SK-N-SH (cell line): Measurements from ENCODE around the gene TBXAS1. TPM values are rescaled to one million over a fixed set of nuclear protein-coding genes. Genes with fewer than 3 reads are reported as not detected.

Experiments
- CTCF ChIA-PET: fragments of 300-600, 350-600 bp; formaldehyde crosslinking; extraction: SDS; loops from one replicate; lab custom pipeline; 2021; lab: Yijun Ruan, JAX
- POLR2A ChIA-PET: fragments of 350-600 bp; sonication (Branson Sonifier 250); formaldehyde crosslinking; extraction: SDS; loops from one replicate; lab custom pipeline; 2020; ENCODE audit warnings: antibody characterized with exemption, inconsistent platforms; lab: Yijun Ruan, JAX
- DNase-seq: peaks from one replicate; pipeline ENCODE4 v3.0.0; 2012
- H2AFZ ChIP-seq: fragments of 200-600 bp; sonication (generic); 2 replicates; pipeline ENCODE4 v1.8.1; 2016; ENCODE audit warnings: antibody characterized with exemption, mild to moderate bottlenecking, low read depth
- H3F3A ChIP-seq: fragments of 200-600 bp; sonication (generic); replicated peaks from 2 replicates; pipeline ENCODE3; 2016; ENCODE audit warnings: antibody characterized with exemption, mild to moderate bottlenecking; ENCODE audit not compliant: insufficient read depth
- H3K27ac ChIP-seq, 2 experiments: fragments of 200-500 bp in 1 of 2; fragments of 200-600 bp in 1 of 2; sonication (Bioruptor generic) in 1 of 2; sonication (generic), shearing (Covaris generic) in 1 of 2; 2 replicates each; pipeline versions ENCODE4 v1.5.1 to v1.6.1; 2014 to 2016; ENCODE audit warnings: low read depth in 2 of 2, inconsistent platforms in 1 of 2, low read length in 1 of 2, mild to moderate bottlenecking in 1 of 2, mixed read lengths in 1 of 2
- H3K27me3 ChIP-seq: fragments of 200-600 bp; sonication (generic), shearing (Covaris generic); 2 replicates; pipeline ENCODE4 v1.6.1; 2016; ENCODE audit warnings: mixed run types; ENCODE audit not compliant: insufficient read depth
- H3K36me3 ChIP-seq, 2 experiments: fragments of 200-500 bp in 1 of 2; fragments of 200-600 bp in 1 of 2; sonication (Bioruptor generic) in 1 of 2; sonication (generic) in 1 of 2; replicated peaks in 1 of 2; 2 replicates each; pipeline versions ENCODE3 to v1.5.1; 2014 to 2016; ENCODE audit warnings: low read length in 1 of 2, mild to moderate bottlenecking in 1 of 2; ENCODE audit not compliant: insufficient read depth in 2 of 2, control insufficient read depth in 1 of 2
- H3K4me1 ChIP-seq, 2 experiments: fragments of 200-500 bp in 1 of 2; fragments of 200-600 bp in 1 of 2; sonication (Bioruptor generic) in 1 of 2; sonication (generic), shearing (Covaris generic) in 1 of 2; 2 replicates each; pipeline versions ENCODE4 v1.5.1 to v1.6.1; 2014 to 2016; ENCODE audit warnings: low read depth in 1 of 2, low read length in 1 of 2, mixed run types in 1 of 2; ENCODE audit not compliant: insufficient read depth in 2 of 2, control insufficient read depth in 1 of 2
- H3K4me2 ChIP-seq: fragments of 200-600 bp; sonication (generic), shearing (Covaris generic); 2 replicates; pipeline ENCODE4 v1.6.1; 2017; ENCODE audit warnings: mixed run types
- H3K4me3 ChIP-seq, 2 experiments: fragments of 200-500 bp in 1 of 2; fragments of 200-600 bp in 1 of 2; sonication (Bioruptor generic) in 1 of 2; sonication (generic), shearing (Covaris generic) in 1 of 2; 2 replicates each; pipeline versions ENCODE4 v1.5.1 to v1.8.1; 2014 to 2016; ENCODE audit warnings: low read depth in 2 of 2, inconsistent platforms in 1 of 2, low read length in 1 of 2, mild to moderate bottlenecking in 1 of 2, mixed read lengths in 1 of 2, moderate library complexity in 1 of 2
- H3K79me2 ChIP-seq: fragments of 200-600 bp; sonication (generic); 2 replicates; pipeline ENCODE4 v1.8.1; 2017; ENCODE audit warnings: mild to moderate bottlenecking; ENCODE audit not compliant: insufficient read depth
- H3K9ac ChIP-seq: fragments of 200-600 bp; sonication (generic); 2 replicates; pipeline ENCODE4 v1.6.1; 2017; ENCODE audit warnings: mixed run types
- H3K9me2 ChIP-seq: fragments of 200-600 bp; sonication (generic); 2 replicates; pipeline ENCODE4 v1.6.1; 2017; ENCODE audit warnings: mixed run types
- H3K9me3 ChIP-seq: fragments of 200-600 bp; sonication (generic); 2 replicates; pipeline ENCODE4 v1.6.1; 2017; ENCODE audit warnings: mixed run types, mild to moderate bottlenecking, moderate library complexity
- H4K20me1 ChIP-seq: fragments of 200-600 bp; sonication (generic); 2 replicates; pipeline ENCODE4 v1.6.1; 2017; ENCODE audit warnings: mild to moderate bottlenecking, mixed run types; ENCODE audit not compliant: insufficient read depth
- CHD2 ChIP-seq: fragments of 150-350 bp; IDR thresholded peaks from 2 replicates; pipeline ENCODE4 v1.6.1; 2018; ENCODE audit warnings: low read length; ENCODE audit not compliant: partially characterized antibody
- ELF1 ChIP-seq: IDR thresholded peaks from 2 replicates; pipeline ENCODE4 v1.4.0; 2012
- EP300 ChIP-seq, 2 experiments: IDR thresholded peaks; 2 replicates each; pipeline versions ENCODE4 v1.4.0 to v1.6.1; 2012; ENCODE audit warnings: borderline replicate concordance in 1 of 2, low read depth in 1 of 2, low read length in 1 of 2
- EZH2phosphoT487 ChIP-seq: fragments of 200-600 bp; sonication (generic); IDR thresholded peaks from 2 replicates; pipeline ENCODE4 v1.6.1; 2017; ENCODE audit warnings: low read depth, mixed run types, mild to moderate bottlenecking, antibody characterized with exemption, moderate library complexity, borderline replicate concordance
- FOSL2 ChIP-seq: IDR thresholded peaks from 2 replicates; pipeline ENCODE4 v1.4.0; 2012; ENCODE audit warnings: low read depth, mild to moderate bottlenecking, moderate library complexity, borderline replicate concordance
- FOXJ3 ChIP-seq: sonication (generic); formaldehyde crosslinking; IDR thresholded peaks from 2 replicates; pipeline ENCODE4 v1.5.1; 2020; ENCODE audit warnings: mild to moderate bottlenecking, missing genetic modification reagents
- FOXM1 ChIP-seq: IDR thresholded peaks from 2 replicates; pipeline ENCODE4 v1.4.0; 2012; ENCODE audit warnings: low read depth, mild to moderate bottlenecking
- GABPA ChIP-seq: IDR thresholded peaks from 2 replicates; pipeline ENCODE4 v1.4.0; 2012; ENCODE audit warnings: low read depth, mild to moderate bottlenecking
- GATA2 ChIP-seq: sonication (generic); formaldehyde crosslinking; IDR thresholded peaks from 2 replicates; pipeline ENCODE4 v1.5.0; 2020; ENCODE audit warnings: mild to moderate bottlenecking, missing genetic modification reagents
- MEF2A ChIP-seq: IDR thresholded peaks from 2 replicates; pipeline ENCODE4 v1.4.0; 2012; ENCODE audit warnings: low read depth, borderline replicate concordance
- MXI1 ChIP-seq: IDR thresholded peaks from 2 replicates; pipeline ENCODE4 v1.6.1; 2012; ENCODE audit warnings: mild to moderate bottlenecking, low read depth, low read length, improper control_type of control experiment
- NRF1 ChIP-seq: IDR thresholded peaks from 2 replicates; pipeline ENCODE4 v1.6.1; 2012; ENCODE audit warnings: low read depth, mild to moderate bottlenecking, low read length
- POLR2AphosphoS5 ChIP-seq: IDR thresholded peaks from 2 replicates; pipeline ENCODE4 v1.6.1; 2012; ENCODE audit warnings: low read depth, low read length
- RCOR1 ChIP-seq: fragments of 150-350 bp; IDR thresholded peaks from 2 replicates; pipeline ENCODE4 v1.6.1; 2017; ENCODE audit warnings: antibody characterized with exemption, low read length
- RFX5 ChIP-seq: IDR thresholded peaks from 2 replicates; pipeline ENCODE4 v1.6.1; 2012; ENCODE audit warnings: mild to moderate bottlenecking, improper control_type of control experiment, low read length
- SIN3A ChIP-seq: IDR thresholded peaks from 2 replicates; pipeline ENCODE4 v1.6.1; 2012; ENCODE audit warnings: low read depth, mild to moderate bottlenecking, low read length, moderate library complexity, borderline replicate concordance
- TCF12 ChIP-seq: IDR thresholded peaks from 2 replicates; pipeline ENCODE4 v1.4.0; 2012
- WGBS: methylation state at CpG from one replicate; pipeline ENCODE4 v1.1.6; 2017; ENCODE audit warnings: low lambda C conversion rate; 5-methylcytosine and 5-hydroxymethylcytosine counted together
- polyA plus RNA-seq, 3 experiments: library from polyadenylated mRNA; depleted of rRNA; stranded (reverse); fragments of >200 nt; gene quantifications; 2 replicates each; pipeline ENCODE4 v1.2.3, GENCODE V29; 2012
- TF ChIP-seq, protein P1 (sequence below): fragments of 150-350 bp; IDR thresholded peaks from 2 replicates; pipeline ENCODE4 v1.6.1; 2016; ENCODE audit warnings: mild to moderate bottlenecking, low read depth, low read length
- TF ChIP-seq, protein P2 (sequence below): IDR thresholded peaks from 2 replicates; pipeline ENCODE4; 2012
- TF ChIP-seq, protein P3 (sequence below): IDR thresholded peaks from 2 replicates; pipeline ENCODE4 v1.6.1; 2012; ENCODE audit warnings: mild to moderate bottlenecking, low read depth, low read length, moderate library complexity
- TF ChIP-seq, protein P4 (sequence below): IDR thresholded peaks from 2 replicates; pipeline ENCODE4 v1.4.0; 2012; ENCODE audit warnings: low read depth, borderline replicate concordance
- TF ChIP-seq, protein P5 (sequence below): fragments of 150-350 bp; IDR thresholded peaks from 2 replicates; pipeline ENCODE4 v1.6.1; 2017; ENCODE audit warnings: antibody characterized with exemption, low read length, low read depth, borderline replicate concordance

Gene TBXAS1
- polyA plus RNA-seq, 1 of the 3 experiments (the other 2 are of a cell fraction): 4.4 TPM

DNA sequence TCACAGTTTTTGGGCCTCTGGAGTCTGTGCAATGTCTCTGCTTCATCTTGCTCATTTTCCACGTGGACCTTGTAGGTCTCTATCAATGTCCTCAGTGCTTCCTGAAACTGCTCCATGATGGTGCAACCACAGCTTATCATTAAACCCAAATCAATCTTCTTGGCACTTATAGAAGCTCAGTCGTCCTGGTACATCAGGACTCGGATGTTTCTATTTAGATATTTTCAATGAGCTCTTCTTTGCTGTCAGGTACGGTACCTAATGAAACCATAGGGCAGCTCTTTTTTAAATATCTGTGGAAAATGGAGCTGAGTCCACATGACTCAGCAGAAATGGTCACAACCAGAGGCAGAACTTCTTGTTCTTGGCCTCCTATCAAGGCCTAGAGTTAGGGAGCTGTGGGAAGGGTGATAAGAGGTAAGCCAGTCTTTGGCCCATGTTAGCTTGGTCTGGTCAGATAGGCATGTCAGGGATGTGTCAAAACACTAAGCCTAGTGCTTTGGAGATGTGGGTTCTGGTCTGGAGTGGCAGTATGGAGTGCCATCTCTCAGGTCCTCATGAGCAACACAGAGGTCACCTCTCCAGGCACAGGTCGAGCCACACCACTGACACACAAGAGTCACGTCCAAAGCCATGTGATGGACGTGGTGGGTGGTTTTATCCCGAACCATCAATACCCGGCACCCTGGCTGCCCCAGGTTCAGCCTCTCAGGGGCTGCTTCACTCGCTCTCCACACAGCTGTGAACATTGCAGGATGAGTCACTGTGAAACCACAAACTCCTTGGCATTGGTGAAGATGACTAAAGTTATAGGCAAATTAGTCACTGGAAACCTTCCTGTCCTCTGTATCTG is 87.0 kb downstream of the TBXAS1 start:
- no peaks in the 10 kb centered on the region for H3K9me2 ChIP-seq
- 0 out of 2 replicates have a peak overlapping the region, but pooled peaks have one; percentile 1 for H3K9ac ChIP-seq
- H3K9me3 ChIP-seq: no peaks in the 10 kb centered on the region
- H2AFZ ChIP-seq: peak overlapping the region; percentile 11; the same call in 1 of the 2 replicates
- CTCF ChIA-PET: interaction anchor here (0.6 to 1.9 kb wide), 5 partner anchors 9 to 270 kb away, joined by 3 to 5 read pairs (median 3); no protein-coding TSS in a partner anchor
- peak overlapping the region; percentile 31 to 77; a peak in 3 of 4 replicates for H3K27ac ChIP-seq
- H4K20me1 ChIP-seq: no peaks in the 10 kb centered on the region
- no peaks in the 10 kb centered on the region for H3K79me2 ChIP-seq
- DNase-seq: peak; percentile 23
- peaks cover 3 to 31% of the 10 kb centered on the region in 2 experiments; a peak in 3 of 4 replicates for H3K4me1 ChIP-seq
- 35% methylated on average over 10 of the region's 10 CpGs for WGBS
- no peaks in the 10 kb centered on the region for H3K36me3 ChIP-seq
- H3K27me3 ChIP-seq: no peaks in the 10 kb centered on the region
- peak overlapping the region; percentile 44 for H3K4me2 ChIP-seq
- POLR2A ChIA-PET: no interaction called here
- no peak overlapping the region for H3K4me3 ChIP-seq
- H3F3A ChIP-seq: peaks cover 20% of the 10 kb centered on the region
- TF ChIP-seq GATA2 (CRISPR knock-in tag) (no peak), ELF1 (0 out of 2 replicates have a peak, but pooled peaks have one; percentile 22), CHD2 (no peak), NRF1 (no peak), FOXJ3 (CRISPR knock-in tag) (no peak), RCOR1 (no peak), GABPA (no peak), SIN3A (peak; percentile 72; the same call in 1 of the 2 replicates), EP300 (IDR thresholded peaks at IDR 0.05; ENCODE audit: borderline replicate concordance in 1 of 2, low read depth in 1 of 2, low read length in 1 of 2) (peak in 1 of 2 experiments; percentile 92; a peak in 2 of 4 replicates), RFX5 (no peak), POLR2AphosphoS5 (peak; percentile 91; the same call in 1 of the 2 replicates), FOSL2 (peak; percentile 100), MXI1 (no peak), MEF2A (no peak), FOXM1 (no peak), TCF12 (peak; percentile 98), EZH2phosphoT487 (no peak)
- TF ChIP-seq, protein P1, sequence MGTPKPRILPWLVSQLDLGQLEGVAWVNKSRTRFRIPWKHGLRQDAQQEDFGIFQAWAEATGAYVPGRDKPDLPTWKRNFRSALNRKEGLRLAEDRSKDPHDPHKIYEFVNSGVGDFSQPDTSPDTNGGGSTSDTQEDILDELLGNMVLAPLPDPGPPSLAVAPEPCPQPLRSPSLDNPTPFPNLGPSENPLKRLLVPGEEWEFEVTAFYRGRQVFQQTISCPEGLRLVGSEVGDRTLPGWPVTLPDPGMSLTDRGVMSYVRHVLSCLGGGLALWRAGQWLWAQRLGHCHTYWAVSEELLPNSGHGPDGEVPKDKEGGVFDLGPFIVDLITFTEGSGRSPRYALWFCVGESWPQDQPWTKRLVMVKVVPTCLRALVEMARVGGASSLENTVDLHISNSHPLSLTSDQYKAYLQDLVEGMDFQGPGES: no peak
- TF ChIP-seq, protein P2, sequence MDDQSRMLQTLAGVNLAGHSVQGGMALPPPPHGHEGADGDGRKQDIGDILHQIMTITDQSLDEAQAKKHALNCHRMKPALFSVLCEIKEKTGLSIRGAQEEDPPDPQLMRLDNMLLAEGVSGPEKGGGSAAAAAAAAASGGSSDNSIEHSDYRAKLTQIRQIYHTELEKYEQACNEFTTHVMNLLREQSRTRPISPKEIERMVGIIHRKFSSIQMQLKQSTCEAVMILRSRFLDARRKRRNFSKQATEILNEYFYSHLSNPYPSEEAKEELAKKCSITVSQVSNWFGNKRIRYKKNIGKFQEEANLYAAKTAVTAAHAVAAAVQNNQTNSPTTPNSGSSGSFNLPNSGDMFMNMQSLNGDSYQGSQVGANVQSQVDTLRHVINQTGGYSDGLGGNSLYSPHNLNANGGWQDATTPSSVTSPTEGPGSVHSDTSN: peak; percentile 91
- TF ChIP-seq, protein P3, sequence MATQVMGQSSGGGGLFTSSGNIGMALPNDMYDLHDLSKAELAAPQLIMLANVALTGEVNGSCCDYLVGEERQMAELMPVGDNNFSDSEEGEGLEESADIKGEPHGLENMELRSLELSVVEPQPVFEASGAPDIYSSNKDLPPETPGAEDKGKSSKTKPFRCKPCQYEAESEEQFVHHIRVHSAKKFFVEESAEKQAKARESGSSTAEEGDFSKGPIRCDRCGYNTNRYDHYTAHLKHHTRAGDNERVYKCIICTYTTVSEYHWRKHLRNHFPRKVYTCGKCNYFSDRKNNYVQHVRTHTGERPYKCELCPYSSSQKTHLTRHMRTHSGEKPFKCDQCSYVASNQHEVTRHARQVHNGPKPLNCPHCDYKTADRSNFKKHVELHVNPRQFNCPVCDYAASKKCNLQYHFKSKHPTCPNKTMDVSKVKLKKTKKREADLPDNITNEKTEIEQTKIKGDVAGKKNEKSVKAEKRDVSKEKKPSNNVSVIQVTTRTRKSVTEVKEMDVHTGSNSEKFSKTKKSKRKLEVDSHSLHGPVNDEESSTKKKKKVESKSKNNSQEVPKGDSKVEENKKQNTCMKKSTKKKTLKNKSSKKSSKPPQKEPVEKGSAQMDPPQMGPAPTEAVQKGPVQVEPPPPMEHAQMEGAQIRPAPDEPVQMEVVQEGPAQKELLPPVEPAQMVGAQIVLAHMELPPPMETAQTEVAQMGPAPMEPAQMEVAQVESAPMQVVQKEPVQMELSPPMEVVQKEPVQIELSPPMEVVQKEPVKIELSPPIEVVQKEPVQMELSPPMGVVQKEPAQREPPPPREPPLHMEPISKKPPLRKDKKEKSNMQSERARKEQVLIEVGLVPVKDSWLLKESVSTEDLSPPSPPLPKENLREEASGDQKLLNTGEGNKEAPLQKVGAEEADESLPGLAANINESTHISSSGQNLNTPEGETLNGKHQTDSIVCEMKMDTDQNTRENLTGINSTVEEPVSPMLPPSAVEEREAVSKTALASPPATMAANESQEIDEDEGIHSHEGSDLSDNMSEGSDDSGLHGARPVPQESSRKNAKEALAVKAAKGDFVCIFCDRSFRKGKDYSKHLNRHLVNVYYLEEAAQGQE: peak; percentile 71; the same call in 1 of the 2 replicates
- TF ChIP-seq, protein P4, sequence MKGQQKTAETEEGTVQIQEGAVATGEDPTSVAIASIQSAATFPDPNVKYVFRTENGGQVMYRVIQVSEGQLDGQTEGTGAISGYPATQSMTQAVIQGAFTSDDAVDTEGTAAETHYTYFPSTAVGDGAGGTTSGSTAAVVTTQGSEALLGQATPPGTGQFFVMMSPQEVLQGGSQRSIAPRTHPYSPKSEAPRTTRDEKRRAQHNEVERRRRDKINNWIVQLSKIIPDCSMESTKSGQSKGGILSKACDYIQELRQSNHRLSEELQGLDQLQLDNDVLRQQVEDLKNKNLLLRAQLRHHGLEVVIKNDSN: no peak; the same call in 1 of the 2 replicates
- TF ChIP-seq, protein P5, sequence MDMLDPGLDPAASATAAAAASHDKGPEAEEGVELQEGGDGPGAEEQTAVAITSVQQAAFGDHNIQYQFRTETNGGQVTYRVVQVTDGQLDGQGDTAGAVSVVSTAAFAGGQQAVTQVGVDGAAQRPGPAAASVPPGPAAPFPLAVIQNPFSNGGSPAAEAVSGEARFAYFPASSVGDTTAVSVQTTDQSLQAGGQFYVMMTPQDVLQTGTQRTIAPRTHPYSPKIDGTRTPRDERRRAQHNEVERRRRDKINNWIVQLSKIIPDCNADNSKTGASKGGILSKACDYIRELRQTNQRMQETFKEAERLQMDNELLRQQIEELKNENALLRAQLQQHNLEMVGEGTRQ: no peak
